Measurements from ENCODE around the gene SERPINA9.

SERPINA9 gene

DNA sequence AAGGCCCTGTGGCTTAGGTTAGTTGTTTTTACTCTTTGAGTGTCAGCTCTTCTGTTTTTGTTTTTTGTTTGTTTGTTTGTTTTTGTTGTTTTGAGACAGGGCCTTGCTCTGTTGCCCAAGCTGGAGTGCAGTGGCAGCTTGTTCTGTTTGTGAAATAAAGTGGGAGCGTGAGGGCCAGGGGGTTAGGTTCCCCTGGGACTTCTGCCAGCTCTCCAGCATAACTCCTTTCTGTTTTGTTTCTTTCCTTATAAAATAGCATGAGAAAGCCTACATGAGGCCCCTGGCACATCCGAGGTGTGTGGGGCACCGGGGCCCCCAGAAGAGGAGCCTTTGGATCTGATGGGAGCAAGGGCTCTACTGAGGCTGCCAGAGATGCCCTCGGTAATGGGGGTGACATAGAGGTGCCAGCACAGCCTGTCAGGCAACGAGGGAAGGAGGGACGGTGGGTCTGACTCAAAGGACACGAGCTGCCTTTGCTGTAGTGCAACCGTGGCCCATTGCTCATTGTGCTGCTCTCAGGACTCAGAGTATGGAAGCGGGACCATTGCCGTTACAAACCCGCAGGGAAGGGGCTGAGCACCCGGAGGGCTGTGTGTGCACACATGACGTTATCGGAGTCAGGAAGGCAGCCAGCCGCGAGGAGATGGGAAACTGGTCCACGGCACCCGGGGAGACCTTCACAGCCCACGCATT is 14.3 kb downstream of the SERPINA9 start:
- DNase-seq = no peak

DNA sequence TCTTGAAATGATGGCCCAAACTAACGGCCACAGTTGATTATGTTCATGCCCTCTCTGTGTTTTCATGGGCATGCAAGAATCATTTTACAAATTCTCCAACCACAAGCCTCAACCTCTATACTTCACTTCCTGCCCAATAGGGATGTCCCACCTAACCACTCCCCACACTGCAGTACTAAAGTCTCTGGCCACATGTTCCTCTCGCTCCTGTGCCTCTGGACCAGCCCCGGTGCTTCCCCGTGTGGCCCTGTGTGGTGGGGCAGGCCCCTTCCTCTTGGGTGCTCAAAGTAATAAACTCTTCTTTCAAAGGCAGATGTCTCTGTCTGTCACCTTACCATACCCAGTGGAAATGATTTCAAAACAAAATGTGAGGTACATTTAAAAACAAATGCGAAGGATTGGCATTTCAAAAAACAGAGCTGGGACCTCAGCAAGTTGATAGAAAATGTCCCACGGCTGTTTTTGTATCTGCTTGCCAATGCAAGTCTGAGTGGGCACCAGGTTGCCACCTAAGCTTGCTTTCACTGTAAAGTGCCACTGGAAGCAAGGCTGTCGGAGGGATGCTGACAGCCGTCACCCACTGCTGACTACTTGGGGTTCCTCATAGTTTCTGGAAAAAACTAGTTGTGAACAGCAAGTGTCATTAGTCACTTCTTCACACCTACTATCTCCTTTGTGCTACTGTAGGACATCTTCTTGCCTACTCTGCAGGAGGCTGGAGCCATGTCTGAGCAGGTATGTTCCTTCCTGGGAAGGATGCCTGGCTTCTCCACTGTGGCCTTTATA is 15.2 kb downstream of the SERPINA9 start:
- no peak for DNase-seq

DNA sequence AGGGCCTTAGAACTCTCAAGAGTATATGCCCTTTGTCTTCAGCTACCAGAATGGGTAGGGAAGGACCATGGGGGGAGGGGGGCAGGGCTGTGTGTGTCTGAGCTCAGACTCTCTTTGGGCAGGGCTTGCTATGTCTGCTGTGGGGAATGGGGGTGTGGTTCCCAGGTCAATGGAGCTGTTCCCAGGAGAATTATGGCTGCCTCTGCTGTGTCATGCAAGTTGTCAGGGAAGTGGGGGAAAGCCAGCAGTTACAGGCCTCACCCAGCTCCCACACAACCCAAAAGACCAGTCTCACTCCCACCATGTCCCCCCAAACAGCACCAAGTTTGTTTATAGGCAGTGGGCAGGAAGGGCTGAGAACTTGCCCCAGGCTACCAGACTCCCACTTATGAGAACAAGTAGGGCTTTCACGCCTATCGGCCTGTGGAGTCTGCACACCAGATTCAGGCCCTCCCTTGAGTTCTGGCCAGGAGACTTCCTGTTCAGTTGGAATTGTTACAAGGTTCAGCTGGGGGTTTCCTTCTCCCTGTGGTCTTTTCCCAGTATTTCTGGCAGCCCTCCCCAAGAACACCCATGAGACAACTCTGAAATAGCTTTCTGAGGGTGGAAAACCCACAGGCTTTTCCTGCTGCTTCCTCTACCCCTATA is 17.3 kb downstream of the SERPINA9 start:
- no peak for DNase-seq

DNA sequence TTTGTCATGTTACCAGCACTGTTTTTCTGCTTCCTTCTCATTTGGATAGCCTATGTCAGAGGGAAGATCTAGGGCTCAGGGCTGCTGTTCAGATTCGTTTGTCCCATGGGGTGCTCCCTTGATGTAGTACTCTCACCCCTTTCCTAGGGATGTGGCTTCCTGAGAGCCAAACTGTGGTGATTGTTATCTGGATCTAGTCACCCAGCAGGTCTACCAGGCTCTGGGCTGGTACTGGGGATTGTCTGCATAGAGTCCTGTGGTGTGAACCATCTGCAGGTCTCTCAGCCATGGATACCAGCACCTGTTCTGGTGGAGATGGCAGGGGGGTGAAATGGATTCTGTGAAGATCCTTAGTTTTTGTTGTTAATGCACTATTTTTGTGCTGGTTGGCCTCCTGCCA is 17.9 kb downstream of the SERPINA9 start:
- no peak for DNase-seq

DNA sequence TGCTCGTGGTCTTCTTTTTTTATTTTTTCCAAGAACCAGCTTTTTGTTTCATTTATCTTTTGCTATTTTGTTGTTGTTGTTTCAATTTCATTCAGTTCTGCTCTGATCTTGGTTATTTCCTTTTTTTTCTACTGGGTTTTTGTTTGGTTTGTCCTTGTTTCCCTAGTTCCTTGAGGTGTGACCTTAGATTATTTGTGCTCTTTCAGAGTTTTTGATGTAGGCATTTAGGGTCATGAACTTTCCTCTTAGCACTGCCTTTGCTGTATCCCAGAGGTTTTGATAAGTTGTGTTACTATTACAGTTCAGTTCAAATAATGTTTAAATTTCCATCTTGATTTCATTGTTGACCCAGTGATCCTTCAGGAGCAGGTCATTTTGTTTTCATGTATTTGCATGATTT is 20.1 kb downstream of the SERPINA9 start:
- DNase-seq = no peak

DNA sequence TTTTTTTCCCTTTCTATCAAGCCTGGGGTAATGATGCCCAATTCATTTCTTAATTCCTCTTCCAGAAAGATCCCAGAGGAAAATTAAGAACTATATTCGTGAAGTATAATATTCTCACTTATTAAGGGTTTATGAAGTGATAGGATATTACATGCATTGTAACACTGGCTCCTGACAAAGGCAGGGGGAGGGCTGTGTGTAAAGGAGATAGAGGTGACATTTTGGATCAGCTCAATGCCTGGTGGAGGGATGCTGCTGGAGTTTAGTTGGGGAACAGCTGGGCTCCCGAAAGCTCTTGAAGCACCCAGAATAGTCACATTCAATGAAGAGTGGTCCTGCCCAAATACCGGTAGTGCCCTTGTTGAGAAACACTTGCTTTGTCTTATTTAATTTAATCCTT is 24.2 kb downstream of the SERPINA9 start:
- no peak for DNase-seq

DNA sequence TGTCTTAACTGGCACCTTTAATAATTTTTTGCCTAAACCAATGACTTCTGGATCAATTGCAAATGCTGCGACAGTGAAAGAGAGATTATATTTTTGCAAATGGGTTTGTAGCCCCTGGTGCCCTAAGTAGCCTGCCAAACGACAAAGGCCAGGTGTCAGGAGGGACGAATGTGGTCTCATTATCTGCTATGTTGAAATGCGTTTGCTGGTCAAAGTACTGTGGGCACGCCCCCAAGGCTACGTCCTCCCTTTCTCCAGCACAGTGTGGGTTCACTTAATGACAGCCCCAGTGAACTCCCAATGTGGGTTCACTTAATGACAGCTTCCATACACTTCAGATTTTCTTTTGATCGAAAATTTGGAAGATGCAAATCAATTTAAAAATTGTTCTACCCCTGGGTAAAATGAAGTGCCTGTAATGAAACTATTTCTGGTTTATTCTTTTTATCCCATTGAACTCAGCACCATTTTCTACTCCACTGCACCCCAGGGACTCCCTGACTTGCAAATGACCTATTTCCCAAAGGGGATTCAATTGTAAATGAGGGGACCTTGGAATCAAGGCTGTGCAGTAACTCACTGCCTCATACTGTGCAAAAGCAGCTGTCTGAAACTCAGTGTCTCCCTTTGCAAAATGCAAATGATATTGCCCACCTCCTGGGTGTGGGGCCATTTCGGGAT is 24.8 kb downstream of the SERPINA9 start:
- no peak for DNase-seq

DNA sequence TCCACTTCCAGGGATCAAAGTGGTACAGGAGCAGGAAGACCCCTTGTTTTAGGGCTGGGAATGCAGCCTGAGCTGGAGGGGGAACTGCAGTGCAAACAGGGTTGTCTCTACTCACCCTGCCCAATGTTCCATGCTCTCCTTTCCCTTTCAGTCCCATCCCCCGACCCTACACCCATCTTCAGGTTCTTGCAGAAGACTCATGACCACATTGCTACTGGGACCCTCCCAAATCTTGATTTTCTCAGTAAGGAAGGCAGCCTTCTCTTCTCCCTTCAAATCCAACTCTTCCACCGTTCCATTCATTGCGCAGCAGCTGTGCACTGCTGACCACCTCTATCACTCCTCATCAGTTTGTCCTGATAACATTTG is 25.3 kb downstream of the SERPINA9 start:
- DNase-seq = no peak

DNA sequence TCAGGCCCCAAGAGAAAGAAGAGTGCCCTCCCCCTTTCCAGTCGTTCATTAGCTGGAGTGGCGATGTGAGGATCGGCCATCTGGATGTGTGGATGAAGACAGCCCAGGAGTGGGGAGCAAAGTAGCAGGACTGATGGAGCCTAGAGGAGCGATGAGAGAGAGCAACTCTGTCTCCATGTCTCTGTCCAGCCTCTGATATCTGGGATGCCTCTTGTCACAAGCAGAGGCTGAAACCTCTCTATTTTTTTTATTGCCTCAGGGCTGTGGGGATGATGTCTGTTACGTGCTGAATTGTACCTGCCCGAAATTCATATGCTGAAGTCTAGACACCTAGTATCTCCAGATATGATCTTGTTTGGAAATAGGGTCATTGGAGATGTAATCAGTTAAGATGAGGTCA is 26.1 kb downstream of the SERPINA9 start:
- DNase-seq = no peak

DNA sequence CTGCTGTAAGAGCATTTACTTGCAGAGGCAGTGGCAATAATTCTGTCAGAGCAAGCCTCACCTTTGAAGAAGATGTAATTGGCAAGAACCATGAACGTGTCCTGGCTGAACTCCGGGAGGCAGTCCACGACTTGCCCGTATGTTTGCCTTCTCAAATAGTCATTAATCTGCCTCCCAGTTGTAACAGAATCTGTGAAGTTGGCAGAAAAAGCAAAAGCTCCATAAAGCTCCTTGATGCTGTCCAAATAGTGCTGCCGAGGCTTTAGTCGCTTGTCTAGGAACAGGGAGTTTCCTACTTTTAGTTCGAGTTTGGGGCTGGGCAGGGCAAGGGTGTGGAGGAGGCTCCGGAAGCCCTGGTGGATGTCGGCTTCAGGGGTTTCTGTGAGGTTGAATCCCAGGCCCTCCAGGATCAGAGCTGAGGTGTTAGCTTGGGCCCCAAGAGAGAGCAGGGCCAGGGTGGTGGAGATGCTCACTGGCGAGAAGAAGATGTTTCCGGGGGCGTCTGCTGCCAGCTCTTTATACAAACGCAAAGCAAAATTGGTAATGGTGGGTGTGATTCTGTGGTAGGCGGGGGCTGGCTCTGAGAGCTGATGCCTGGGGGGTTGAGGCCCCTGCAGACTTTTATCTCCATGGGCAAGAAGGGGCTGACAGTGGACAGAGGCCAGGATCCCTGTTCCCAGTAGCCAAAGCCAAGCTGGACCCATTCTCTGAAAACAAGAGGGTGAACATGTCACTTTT is 27.8 kb downstream of the SERPINA9 start:
- no peak for DNase-seq

DNA sequence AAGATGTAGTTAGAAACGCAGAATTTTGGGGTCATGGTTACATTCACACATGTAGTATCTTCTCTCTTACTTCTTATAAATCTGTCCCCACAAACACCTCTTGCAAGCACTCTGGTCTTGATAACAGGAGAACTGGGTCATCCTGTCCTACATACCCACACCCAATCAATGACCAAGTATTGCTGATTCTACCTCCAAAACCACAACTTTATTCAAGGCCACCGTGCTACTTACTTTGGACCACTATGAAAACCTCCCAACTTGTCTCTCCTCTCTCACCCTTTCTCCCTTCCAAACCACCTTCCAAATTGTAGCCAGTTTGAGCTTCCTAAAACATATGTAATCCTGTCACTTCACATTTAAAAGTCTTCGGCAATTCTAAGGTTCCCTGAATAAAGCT is 28.8 kb downstream of the SERPINA9 start:
- DNase-seq = no peak

DNA sequence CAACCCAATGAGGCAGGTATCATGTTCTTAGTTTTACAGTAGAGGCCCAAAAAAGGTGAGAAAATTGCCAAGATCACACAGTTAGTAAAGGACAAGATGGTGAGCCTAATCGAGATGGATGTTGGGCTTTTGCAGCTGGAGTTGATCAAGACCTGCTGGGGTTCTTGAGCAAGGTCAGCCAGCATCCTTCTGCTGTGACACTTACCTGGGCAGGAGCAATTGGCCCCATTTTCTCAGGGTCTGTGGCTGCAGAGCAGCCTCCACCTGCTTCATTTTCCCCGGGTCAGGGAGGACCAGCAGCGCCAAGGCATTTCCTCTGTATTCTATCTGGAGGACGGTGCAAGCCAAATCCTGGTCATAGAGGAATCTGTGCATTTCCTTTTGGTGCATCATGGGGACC is 29.9 kb downstream of the SERPINA9 start:
- no peak for DNase-seq

DNA sequence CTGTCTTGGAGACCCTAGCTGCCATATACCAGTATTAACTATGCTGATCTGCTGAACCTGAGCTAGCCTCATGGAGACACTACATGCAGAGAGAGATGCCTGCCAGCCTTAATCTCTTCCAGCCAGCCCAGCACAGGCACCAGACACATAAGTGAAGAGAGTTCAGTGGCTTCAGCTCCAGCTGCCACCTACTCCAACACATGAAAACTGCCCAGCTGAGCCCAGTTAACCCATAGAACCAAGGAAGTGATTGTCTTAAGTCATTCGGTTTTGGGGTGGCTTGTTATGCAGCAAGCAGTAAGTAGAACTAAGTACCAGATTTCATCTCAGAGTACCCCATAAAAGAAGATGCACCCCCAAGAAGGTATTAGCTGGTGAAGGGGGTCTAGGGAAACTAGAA is 31.0 kb downstream of the SERPINA9 start:
- DNase-seq = no peak

DNA sequence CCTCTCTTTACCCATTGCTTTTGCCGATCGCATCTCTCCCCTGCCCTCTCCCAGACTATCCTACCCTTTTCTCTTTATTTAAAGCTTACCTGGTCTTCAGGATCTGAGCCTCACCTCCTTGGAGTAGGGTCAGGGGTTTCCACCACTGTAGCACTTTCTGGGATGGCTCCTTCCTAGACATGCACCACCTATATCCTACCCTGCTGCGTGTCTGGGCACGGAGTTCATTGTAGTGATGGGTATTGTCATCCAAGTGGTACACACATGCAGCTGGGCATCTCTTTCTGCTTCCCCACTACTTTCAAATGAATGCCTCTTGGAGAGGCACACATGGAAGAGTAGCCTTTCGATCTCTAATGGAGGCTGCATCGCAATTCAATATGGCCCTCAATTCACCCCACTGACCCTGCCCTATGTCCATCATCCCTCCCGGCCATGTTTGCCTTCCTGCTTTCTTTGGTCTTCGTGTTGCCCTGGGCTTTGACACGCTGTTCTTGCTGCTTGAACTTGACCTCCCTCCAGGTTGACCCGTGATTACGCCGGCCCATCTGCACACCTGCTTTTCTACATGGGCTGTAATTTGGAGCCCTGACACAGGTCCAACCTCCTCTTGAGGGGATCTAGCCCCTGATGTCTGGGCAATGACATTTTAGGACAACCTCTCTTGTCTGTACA is 34.3 kb downstream of the SERPINA9 start:
- DNase-seq = no peak

DNA sequence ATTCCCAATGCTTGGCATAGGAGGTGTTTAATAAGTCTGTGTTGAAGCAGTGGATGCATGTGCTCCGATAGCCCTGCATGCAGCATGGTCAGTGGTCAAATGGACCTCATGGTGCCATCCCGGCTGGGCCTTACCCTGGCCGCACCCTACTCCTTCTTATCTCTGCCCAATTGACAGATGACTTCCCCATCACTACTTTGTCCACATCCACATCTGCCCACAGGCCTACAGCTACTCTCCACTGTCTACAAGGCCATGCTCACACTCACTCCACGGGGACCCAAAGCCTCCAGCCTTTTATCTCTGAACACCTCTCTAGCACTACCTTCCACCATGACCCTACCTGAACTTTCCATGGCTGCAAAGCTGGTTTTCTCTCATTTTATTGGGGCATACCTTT is 34.9 kb downstream of the SERPINA9 start:
- no peak for DNase-seq

DNA sequence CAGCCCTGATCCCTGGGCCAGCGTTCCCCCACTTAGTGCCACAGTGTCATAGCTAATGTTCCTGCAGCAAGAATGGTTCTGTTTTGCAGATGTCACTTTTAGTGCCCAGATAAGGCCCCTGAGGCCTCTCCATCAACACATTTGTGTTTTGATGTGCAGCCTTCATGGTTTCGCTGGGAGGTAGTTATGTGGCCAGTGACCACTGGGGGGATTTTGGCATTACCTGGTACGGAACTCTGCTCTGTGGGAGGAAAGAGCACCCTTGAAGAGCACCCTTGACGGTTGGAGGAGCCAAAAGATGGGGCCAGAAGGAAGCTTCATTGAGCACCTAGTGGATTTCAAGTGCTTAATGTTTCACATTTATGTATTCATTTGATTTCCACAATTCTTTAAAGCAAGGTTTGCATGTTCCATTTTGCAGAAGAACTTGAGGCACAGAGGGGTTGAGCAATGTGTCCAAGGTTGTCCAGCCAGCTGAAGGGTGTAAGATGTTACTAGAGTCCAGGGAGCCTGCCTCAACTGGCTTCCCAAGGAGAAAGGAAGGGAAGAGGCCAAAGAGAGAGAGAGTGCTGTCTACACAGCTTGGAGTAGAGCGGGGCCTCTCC is 36.4 kb downstream of the SERPINA9 start:
- DNase-seq = no peak

DNA sequence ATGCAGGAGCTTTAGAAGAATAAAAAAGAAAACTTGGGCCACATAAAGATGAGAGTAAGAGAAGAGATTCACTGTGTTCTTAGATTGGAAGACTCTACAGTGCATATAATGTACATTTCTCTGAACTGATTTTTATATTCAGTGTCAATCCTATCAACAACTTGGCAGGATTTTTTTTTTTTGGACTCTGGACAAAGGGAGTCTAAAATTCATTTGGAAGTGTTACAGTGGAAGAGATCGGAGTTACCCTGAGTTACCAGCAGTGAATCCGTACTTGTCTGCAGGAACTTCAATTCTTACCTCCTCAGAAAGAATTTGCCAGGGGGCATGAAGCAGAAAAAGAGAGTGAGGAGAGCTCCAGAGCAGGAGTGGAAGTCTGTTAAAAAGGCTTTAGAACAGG is 47.4 kb downstream of the SERPINA9 start:
- no peak for DNase-seq

DNA sequence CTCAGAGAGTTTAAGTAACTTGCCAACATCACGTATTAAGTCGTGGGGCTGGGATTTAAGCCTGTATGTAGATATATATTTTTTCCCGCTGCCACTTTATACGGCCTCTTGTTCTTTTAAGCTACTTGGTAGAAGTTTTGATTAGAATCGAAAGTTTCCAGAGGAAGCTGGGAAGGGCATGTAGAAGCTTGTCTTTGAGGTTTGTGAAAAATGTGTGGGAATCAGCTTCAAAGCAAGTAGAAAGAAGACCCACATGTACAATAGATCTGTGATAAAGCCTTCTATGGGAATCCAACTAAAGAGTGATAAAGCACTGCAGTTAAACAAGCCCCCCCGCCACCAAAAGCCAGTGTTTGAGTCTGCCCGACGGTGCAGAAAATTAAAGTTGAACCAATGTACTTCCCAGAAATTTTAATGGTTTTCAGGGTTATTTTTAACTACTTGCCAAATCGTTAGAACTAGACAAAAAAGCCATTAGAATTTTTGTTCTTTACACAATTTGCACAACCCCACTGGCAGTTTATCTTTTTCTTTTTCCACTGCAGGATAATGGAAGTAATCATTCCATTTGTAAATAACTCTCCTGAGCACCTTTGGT is 48.9 kb downstream of the SERPINA9 start:
- no peak for DNase-seq

DNA sequence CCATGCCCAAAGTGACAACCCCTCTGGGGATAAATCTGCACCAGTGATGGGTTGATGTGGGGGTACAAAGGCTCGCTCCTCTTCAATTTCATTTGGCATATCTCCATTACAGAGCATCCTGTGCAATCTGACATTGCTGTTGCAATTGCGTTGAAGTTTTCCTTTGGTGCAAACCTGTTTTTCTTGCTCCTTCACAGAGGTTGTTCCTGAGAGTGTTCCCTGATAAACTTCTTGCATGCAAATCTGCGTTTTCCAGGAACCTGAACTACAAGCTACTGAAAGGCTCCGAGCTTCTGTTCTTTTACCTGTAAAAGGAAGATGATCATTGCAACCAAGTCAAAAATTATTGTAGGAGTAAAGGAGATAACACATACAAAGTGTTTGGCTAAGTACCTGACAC is 49.5 kb downstream of the SERPINA9 start:
- DNase-seq = no peak

DNA sequence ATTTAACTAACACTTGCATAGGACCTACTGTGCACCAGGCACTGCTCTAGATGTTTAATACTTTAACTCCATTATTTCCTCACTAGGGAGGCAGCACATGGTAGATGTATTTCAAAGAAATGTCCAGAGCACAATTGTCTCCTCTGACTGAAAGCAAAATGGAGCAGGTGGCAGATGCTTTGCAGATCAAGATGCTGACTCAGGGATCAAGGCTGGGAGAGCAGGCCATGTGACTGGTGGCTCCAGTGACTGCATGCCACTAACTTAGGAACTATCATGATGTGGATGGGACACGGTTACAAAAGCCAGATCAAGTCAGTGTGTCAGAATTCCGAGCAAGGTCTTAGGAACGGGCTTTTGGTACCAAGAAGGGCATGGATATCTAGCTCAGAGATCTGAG is 51.6 kb downstream of the SERPINA9 start:
- DNase-seq = no peak

DNA sequence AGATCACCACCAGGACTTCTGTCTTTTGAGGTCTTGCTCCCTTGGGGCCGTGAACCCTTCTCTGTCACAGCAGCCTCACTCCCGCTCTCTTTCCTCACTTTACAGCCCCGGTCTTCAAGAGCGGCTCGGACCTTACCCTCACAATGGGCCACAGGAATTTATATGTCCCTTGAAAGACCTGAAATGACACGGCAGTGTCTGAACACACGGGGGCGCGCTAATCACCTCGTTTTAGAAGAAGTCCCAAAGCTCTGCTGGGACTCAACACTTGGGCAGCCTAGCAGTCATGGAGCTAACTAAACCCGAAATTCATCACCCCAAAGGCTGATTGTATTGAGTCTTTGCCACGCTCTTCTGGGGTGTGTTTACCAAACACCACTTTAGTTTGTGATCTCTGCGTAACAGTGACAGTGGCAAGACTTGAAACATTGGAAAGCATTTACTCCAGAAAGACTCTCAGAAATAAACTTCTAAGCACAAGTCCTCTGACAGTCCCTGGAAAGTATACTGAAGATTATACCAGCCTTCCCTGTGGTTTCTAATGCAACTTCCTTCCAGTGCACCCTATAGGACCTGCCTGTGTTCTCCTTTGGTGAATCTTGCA is 52.4 kb downstream of the SERPINA9 start:
- DNase-seq = no peak
